Osteoblast (primary cell): Measurements from ENCODE around the gene GOLGA6D. TPM values are rescaled to one million over a fixed set of nuclear protein-coding genes. Genes with fewer than 3 reads are reported as not detected.
A peak's percentile ranks its signal among the peaks of the same experiment; 100 is the strongest.
"Not testable (repeated sequence)": the region's sequence is repeated elsewhere in the genome, so short reads cannot be mapped to it uniquely, and the experiment has no call there.

Experiments
- DNase-seq: peaks from one replicate; pipeline ENCODE4 v3.0.0; 2011; ENCODE audit warnings: low spot score, mixed read lengths; ENCODE audit not compliant: insufficient read length; ENCODE audit errors: missing footprints
- H2AFZ ChIP-seq: 2 replicates; pipeline ENCODE4 v1.6.0; 2011; ENCODE audit warnings: mild to moderate bottlenecking, low read length
- H3K27ac ChIP-seq: 2 replicates; pipeline ENCODE4 v1.5.1; 2011; ENCODE audit warnings: mild to moderate bottlenecking, low read depth, low read length, moderate library complexity
- H3K27me3 ChIP-seq: 2 replicates; pipeline ENCODE4 v1.6.0; 2012; ENCODE audit warnings: mild to moderate bottlenecking, control low read depth, inconsistent platforms, low read length, moderate library complexity; ENCODE audit not compliant: insufficient read depth
- H3K36me3 ChIP-seq: 2 replicates; pipeline ENCODE4 v1.5.1; 2011; ENCODE audit warnings: mild to moderate bottlenecking, low read length, control low read depth, moderate library complexity; ENCODE audit not compliant: insufficient read depth
- H3K4me1 ChIP-seq: 2 replicates; pipeline ENCODE4 v1.5.1; 2011; ENCODE audit warnings: mild to moderate bottlenecking, low read length, control low read depth, moderate library complexity; ENCODE audit not compliant: insufficient read depth
- H3K4me2 ChIP-seq: 2 replicates; pipeline ENCODE4 v1.6.0; 2011; ENCODE audit warnings: mild to moderate bottlenecking, low read length; ENCODE audit not compliant: insufficient read depth
- H3K4me3 ChIP-seq: fragments of 200-600 bp; sonication (generic); 3 replicates; pipeline ENCODE4 v1.5.1; 2012; ENCODE audit warnings: mild to moderate bottlenecking, low read length, inconsistent platforms; ENCODE audit not compliant: insufficient read depth
- H3K79me2 ChIP-seq: 2 replicates; pipeline ENCODE4 v1.6.0; 2012; ENCODE audit warnings: mild to moderate bottlenecking, low read length, control low read depth, inconsistent platforms; ENCODE audit not compliant: insufficient read depth
- H3K9me3 ChIP-seq: 2 replicates; pipeline ENCODE4 v1.5.1; 2011; ENCODE audit warnings: low read depth, low read length, control low read depth
- H4K20me1 ChIP-seq: 2 replicates; pipeline ENCODE4 v1.6.0; 2012; ENCODE audit warnings: mild to moderate bottlenecking, low read length, control low read depth; ENCODE audit not compliant: insufficient read depth
- CTCF ChIP-seq: IDR thresholded peaks from 2 replicates; pipeline ENCODE4 v1.5.1; 2011; ENCODE audit warnings: mild to moderate bottlenecking, low read depth, low read length, moderate library complexity; ENCODE audit errors: extremely low read depth
- total RNA-seq: library from RNA; depleted of rRNA; stranded (reverse); fragments of >200 nt; gene quantifications from 2 replicates; pipeline ENCODE4 v1.2.3, GENCODE V29; 2012

Gene GOLGA6D
- total RNA-seq, 1 donor = not detected

- H3K27ac ChIP-seq, DNase-seq, H3K4me1 ChIP-seq, H3K79me2 ChIP-seq, H2AFZ ChIP-seq, H3K4me3 ChIP-seq, H3K36me3 ChIP-seq, H4K20me1 ChIP-seq, H3K27me3 ChIP-seq, H3K4me2 ChIP-seq, H3K9me3 ChIP-seq: not testable (repeated sequence)
- TF ChIP-seq CTCF = peak; percentile 39
Observed at GRCh38 chr15:75274509-75275107, 8.0 kb upstream of the GOLGA6D start.

- not testable (repeated sequence) for H4K20me1 ChIP-seq, H2AFZ ChIP-seq, H3K4me3 ChIP-seq, H3K27me3 ChIP-seq, H3K9me3 ChIP-seq, H3K27ac ChIP-seq, H3K36me3 ChIP-seq, H3K4me2 ChIP-seq, H3K4me1 ChIP-seq, DNase-seq, H3K79me2 ChIP-seq
Observed at GRCh38 chr15:75275617-75276016, 7.0 kb upstream of the GOLGA6D start.

- DNase-seq, H3K4me1 ChIP-seq, H3K9me3 ChIP-seq, H4K20me1 ChIP-seq, H3K36me3 ChIP-seq, H3K79me2 ChIP-seq, H3K27ac ChIP-seq, H3K4me2 ChIP-seq, H2AFZ ChIP-seq, H3K4me3 ChIP-seq, H3K27me3 ChIP-seq: not testable (repeated sequence)
Observed at GRCh38 chr15:75278497-75278896, 4.1 kb upstream of the GOLGA6D start.

GRCh38 chr15:75284152-75284551 is 1.5 kb downstream of the GOLGA6D start:
- H3K27ac ChIP-seq, H3K4me3 ChIP-seq, H2AFZ ChIP-seq, H3K4me2 ChIP-seq, H3K9me3 ChIP-seq, H3K4me1 ChIP-seq, DNase-seq, H3K79me2 ChIP-seq, H3K36me3 ChIP-seq, H3K27me3 ChIP-seq, H4K20me1 ChIP-seq: not testable (repeated sequence)

GRCh38 chr15:75293660-75294059 is 11.0 kb downstream of the GOLGA6D start:
- not testable (repeated sequence) for H3K9me3 ChIP-seq, H4K20me1 ChIP-seq, H3K36me3 ChIP-seq, H3K4me2 ChIP-seq, H3K4me3 ChIP-seq, H3K79me2 ChIP-seq, H3K27ac ChIP-seq, H3K27me3 ChIP-seq, DNase-seq, H2AFZ ChIP-seq, H3K4me1 ChIP-seq

GRCh38 chr15:75298541-75299310 is 16.1 kb downstream of the GOLGA6D start:
- not testable (repeated sequence) for H3K4me2 ChIP-seq, H3K27ac ChIP-seq, H4K20me1 ChIP-seq, H3K4me3 ChIP-seq, H2AFZ ChIP-seq, H3K79me2 ChIP-seq, H3K27me3 ChIP-seq, H3K4me1 ChIP-seq, DNase-seq, H3K36me3 ChIP-seq, H3K9me3 ChIP-seq
